Posterior vena cava (tissue), 2 donors: ENCODE results near the gene BTNL2. TPM values are rescaled to one million over a fixed set of nuclear protein-coding genes. Genes with fewer than 3 reads are reported as not detected.
"Not testable (repeated sequence)": the region's sequence is repeated elsewhere in the genome, so short reads cannot be mapped to it uniquely, and the experiment has no call there.

Source experiments
- DNase-seq: peaks from one replicate; pipeline ENCODE4 v3.0.0-alpha.2; 2020; ENCODE audit warnings: low spot score
- intact Hi-C, 2 donors: fragments of 100-400 bp; cut with DNase I; formaldehyde crosslinking; loops; one replicate each; pipeline versions ENCODE4 v1.14.1 to v1.14.2; 2022 to 2023
- long read RNA-seq, 2 donors: library from polyadenylated mRNA; unstranded; transcript quantifications; one replicate each; pipeline ENCODE4 v2.0.0, GENCODE V29; 2020 to 2021
- total RNA-seq, 2 donors: library from RNA; stranded (reverse); fragmentation: NEBNext Ultra II Directional; extraction: Animal tissue kit (Norgen Biotek cat#: 25700); gene quantifications; one replicate each; pipeline ENCODE4 v1.2.1, GENCODE V29; 2021
- donor health status: DM: yes; HTN: yes; CAD: no.
- donor health status: DM: yes; HTN: yes; CAD: no.

BTNL2 gene
- not detected for total RNA-seq
- long read RNA-seq, donor 1, result 0 reads
- long read RNA-seq, donor 2, result 0 reads

GRCh38 chr6:32406857-32407256, at the start of gene BTNL2:
TSS of gene BTNL2 (minus strand) at chr6:32407181. CDS start at chr6:32407123, 58 bp downstream.
- no peak for DNase-seq
- intact Hi-C loops, result no loop called here

GRCh38 chr6:32449088-32449736, 42.2 kb upstream of the BTNL2 start:
- DNase-seq, result no peak
- intact Hi-C loops, result no loop called here

GRCh38 chr6:32447932-32448331, 41.0 kb upstream of the BTNL2 start:
- intact Hi-C loops, result no loop called here
- DNase-seq, result no peak

GRCh38 chr6:32445321-32445854, 38.4 kb upstream of the BTNL2 start:
- DNase-seq, result no peak
- intact Hi-C loops, result no loop called here

GRCh38 chr6:32444433-32444832, 37.5 kb upstream of the BTNL2 start:
- intact Hi-C loops, result no loop called here
- DNase-seq, result no peak

GRCh38 chr6:32442977-32443552, 36.1 kb upstream of the BTNL2 start:
- DNase-seq, result no peak
- intact Hi-C loops, result no loop called here

- DNase-seq, result no peak
- intact Hi-C loops, result no loop called here
Measured at GRCh38 chr6:32442243-32442667, 35.3 kb upstream of the BTNL2 start.

- intact Hi-C loops, result no loop called here
- no peak for DNase-seq
Measured at GRCh38 chr6:32439602-32440214, 32.7 kb upstream of the BTNL2 start, which contains the start of gene HLA-DRA. TSS of gene HLA-DRA (plus strand) at chr6:32439887. CDS start at chr6:32439951, 64 bp downstream.

GRCh38 chr6:32439139-32439538, 32.2 kb upstream of the BTNL2 start:
- no peak for DNase-seq
- intact Hi-C loops, result no loop called here

- intact Hi-C loops, result no loop called here
- DNase-seq, result no peak
Measured at GRCh38 chr6:32436995-32437836, 30.2 kb upstream of the BTNL2 start.

- no peak for DNase-seq
- intact Hi-C loops, result no loop called here
Measured at GRCh38 chr6:32436186-32436585, 29.2 kb upstream of the BTNL2 start.

- DNase-seq, intact Hi-C loops: not testable (repeated sequence)
Measured at GRCh38 chr6:32433950-32434349, 27.0 kb upstream of the BTNL2 start.

- intact Hi-C loops, result no loop called here
Measured at GRCh38 chr6:32432050-32432450, 25.1 kb upstream of the BTNL2 start.

GRCh38 chr6:32431142-32431541, 24.2 kb upstream of the BTNL2 start:
- intact Hi-C loops, result no loop called here
- no peak for DNase-seq

More at GRCh38 chr6:32432050-32432450, 25.1 kb upstream of the BTNL2 start:
- no peak for DNase-seq

- intact Hi-C loops, result no loop called here
Measured at GRCh38 chr6:32430179-32430578, 23.2 kb upstream of the BTNL2 start.

GRCh38 chr6:32427934-32428474, 21.0 kb upstream of the BTNL2 start:
- intact Hi-C loops, result no loop called here
- DNase-seq, result no peak

More at GRCh38 chr6:32430179-32430578, 23.2 kb upstream of the BTNL2 start:
- no peak for DNase-seq

GRCh38 chr6:32427218-32427617, 20.2 kb upstream of the BTNL2 start:
- DNase-seq, result no peak
- intact Hi-C loops, result no loop called here

- intact Hi-C loops, result no loop called here
- no peak for DNase-seq
Measured at GRCh38 chr6:32426338-32426737, 19.4 kb upstream of the BTNL2 start.

GRCh38 chr6:32424589-32425300, 17.8 kb upstream of the BTNL2 start:
- intact Hi-C loops, result no loop called here
- no peak for DNase-seq
